HuH-7.5 (cell line): ENCODE data around the gene RGPD8.

Source experiments
- DNase-seq: peaks from one replicate; pipeline ENCODE4 v3.0.0; 2011; ENCODE audit warnings: low spot score

The RGPD8 gene

GRCh38 chr2:112322919-112323318 is 110.5 kb downstream of the RGPD8 start:
- DNase-seq: no peak

GRCh38 chr2:112321375-112322320 is 111.8 kb downstream of the RGPD8 start:
- no peak for DNase-seq
